GM19463 (cell line): ENCODE data around the gene EDIL3.
A peak's percentile ranks its signal among the peaks of the same experiment; 100 is the strongest.
"Not testable (repeated sequence)": the region's sequence is repeated elsewhere in the genome, so short reads cannot be mapped to it uniquely, and the experiment has no call there.

ENCODE experiments used
- ATAC-seq: cut with Tn5 transposase; IDR thresholded peaks from one replicate; pipeline ENCODE4 v1.9.1; 2021; ENCODE audit warnings: mild to moderate bottlenecking, moderate library complexity; ENCODE audit not compliant: unreplicated experiment

The EDIL3 gene

DNA sequence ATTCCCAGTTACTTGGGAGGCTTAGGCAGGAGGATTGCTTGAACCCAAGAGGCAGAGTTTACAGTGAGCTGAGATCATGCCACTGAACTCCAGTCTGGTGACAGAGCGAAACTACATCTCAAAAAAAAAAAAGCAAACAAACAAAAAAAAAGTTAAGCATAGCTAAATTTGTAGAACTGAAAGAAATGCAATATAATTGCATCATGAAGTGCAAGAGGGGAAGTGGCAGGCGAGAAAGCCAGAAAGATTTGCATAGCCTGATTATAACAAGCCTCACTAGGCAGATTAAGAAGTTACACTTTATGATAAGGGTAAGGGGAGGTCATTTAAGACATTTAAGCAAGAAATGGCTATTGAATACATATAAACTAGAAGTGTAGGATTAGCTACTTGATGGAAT is 187.1 kb downstream of the EDIL3 start:
- ATAC-seq = peak; percentile 50

DNA sequence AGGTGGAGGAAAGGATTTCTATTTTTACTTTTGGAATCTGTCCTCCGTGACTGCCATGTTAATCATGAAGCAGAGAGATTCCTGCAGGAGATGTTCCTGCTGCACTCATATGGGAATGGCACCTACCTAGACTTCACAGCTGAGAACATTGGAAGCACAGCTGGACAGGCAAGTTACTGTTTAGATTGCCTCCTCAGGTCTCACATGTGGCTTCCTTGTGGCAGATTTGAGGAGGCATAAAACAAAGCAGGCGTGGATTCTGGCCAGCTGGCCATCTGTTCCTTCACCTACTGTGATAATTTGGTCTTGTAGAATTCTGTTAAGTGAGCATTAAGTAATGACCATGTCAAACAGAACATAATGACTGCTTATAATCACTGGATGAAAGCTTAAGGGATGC is 193.4 kb downstream of the EDIL3 start:
- ATAC-seq = no peak

DNA sequence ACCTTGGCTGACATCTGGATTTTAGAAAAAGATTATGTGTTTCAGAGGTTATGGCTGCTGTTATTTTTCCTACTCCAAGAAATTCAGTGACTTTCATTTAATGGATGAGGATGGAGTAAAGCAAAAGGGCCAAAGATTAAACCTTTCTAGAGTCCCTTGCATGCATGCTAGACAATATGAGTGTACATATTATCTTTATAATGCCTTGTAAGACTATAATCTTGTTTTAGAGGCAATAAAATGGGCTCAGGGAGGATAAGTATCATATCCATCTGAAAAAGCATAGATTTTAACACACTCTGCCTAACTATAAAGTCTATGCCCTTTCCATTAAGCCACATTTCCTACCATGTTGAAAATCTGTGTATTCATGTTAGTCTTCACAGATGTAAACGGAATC is 199.8 kb downstream of the EDIL3 start:
- ATAC-seq = no peak

DNA sequence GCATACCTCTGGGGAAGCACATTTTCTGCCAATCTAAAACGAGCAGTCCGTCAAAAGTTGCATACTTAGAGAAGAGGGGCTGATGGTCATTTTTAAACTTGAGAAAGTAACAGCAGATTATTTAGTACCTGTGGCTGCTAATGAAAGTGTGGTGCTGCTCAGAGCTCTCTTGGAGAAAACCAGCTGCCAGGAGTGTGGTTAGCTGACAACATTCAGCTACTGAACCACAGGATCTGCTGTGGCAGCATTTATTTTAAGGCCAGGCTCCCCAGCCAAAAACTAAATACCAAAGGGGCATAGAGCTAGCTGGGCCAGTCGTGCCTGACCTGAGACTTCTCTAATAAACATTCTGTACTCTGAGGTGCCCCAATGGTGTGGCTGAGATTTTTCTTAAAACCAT is 203.6 kb downstream of the EDIL3 start:
- ATAC-seq = no peak

DNA sequence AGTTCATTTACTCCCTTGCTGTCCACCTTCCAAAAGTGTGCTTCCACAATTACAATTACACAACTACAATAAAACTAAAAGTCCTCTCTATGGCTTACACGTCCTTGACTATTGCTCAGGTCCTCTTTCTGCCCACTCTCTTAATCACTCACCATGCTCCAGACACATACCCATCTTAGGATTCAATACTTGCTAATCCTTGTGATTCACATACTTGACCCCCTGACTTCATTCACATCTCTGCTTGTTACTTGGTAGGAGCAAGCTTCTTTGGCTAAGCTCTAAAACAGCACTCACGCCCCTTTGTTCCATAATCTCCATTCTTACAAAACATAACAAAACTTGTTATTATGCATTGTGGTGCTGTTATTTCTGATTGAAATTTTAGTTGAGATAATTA is 215.8 kb downstream of the EDIL3 start:
- ATAC-seq = no peak

GRCh38 chr5:84163671-84164070 is 221.0 kb downstream of the EDIL3 start:
- ATAC-seq = no peak

DNA sequence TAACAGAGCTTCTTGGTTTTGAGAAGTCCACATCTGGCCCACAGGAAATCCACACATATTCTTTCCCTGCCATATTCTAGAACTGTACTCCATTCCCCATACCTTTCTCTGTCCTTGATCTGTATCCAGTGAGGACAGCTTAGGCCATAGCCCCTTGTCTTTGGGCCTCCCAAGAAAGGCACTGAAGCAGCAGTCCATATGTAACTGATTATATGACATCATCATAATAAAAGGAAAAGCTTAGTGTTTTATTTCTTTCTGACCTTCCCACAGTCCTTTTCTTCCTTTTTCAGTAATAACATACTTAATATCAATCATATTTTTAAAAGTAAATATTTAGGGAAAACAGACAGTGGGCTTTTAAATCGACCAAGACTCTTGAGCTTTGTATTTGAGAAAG is 222.0 kb downstream of the EDIL3 start:
- ATAC-seq = no peak

- ATAC-seq = not testable (repeated sequence)
These were observed 224.0 kb downstream of the EDIL3 start for GRCh38 chr5:84160650-84161049.

- no peak for ATAC-seq
These were observed 235.6 kb downstream of the EDIL3 start for GRCh38 chr5:84149094-84149493.

DNA sequence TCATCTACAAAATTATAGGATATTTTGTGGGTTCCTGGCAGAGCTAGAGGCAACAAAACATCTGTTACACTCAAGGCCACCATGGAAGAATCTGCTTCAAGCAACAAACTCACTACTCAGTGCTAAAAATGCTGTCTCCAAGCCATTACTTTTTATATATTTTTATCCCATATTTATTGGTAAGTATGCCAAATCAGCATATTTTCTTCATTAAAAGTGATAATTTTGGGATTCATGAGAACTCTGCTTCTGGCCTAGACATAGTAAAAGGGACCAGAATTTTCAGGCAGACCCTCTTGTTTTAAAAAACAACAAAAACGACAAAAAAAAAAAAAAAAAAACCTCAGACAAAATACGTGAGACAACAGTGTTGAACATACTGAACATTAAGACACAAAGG is 236.0 kb downstream of the EDIL3 start:
- no peak for ATAC-seq

GRCh38 chr5:84137541-84137940 is 247.1 kb downstream of the EDIL3 start:
- no peak for ATAC-seq

DNA sequence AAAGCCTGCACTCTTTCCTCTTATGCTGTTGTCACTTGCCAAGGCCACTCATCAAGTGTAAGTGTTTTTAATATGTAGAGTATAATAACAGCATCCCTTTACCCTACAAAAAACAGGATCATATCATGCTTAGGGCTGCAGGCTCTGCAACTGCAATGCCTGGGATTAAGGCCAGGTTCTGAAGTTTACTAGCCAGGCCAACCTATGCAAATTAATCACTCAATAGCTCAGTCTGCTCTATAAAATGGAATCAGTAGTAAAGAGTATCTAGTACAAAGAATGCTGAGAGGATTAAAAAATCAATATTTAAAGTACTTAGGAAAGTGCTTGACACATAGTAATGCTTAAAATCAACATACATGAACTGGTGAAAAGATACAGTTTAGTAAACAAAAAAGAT is 253.3 kb downstream of the EDIL3 start:
- ATAC-seq = no peak

- no peak for ATAC-seq
These were observed 254.6 kb downstream of the EDIL3 start for GRCh38 chr5:84130006-84130580.

GRCh38 chr5:84125216-84125615 is 259.5 kb downstream of the EDIL3 start:
- ATAC-seq = no peak

DNA sequence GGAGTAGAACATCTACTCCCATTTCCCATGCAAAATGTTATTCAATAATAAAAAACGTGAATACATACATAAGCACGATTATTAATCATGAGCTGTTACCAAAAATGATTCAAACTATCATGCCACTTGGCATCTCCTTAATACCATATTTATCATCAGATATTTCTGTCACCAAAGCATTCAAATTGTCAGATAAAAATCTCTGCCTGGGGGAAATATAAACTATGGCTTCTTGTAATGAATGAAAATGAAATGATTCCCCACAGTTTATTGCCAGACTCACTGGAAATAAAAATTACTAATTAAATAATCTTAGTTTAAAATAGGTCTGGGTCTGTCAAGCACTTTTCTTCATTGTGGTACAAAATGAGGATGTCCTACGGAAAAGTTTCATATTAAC is 265.4 kb downstream of the EDIL3 start:
- ATAC-seq = no peak

DNA sequence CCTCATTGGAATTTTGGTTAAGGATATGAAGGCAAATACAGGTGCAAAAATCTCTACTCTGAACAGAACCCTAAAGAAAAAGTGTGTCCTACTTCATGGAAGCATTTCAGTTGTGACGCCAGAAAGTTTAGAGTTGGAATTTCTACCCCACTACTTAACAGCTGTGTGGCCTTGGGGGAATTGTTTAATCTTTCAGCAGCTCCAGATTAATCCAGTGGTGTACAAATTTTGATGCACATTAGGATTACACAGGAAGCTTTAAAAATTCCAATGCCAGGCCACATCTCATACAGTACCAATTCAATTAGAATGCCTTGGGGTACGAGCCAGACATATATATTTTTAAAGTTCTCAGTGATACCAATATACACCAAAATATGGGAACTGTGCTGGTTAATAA is 266.1 kb downstream of the EDIL3 start:
- ATAC-seq = no peak

- no peak for ATAC-seq
These were observed 269.0 kb downstream of the EDIL3 start for GRCh38 chr5:84115727-84116126.

- no peak for ATAC-seq
These were observed 271.2 kb downstream of the EDIL3 start for GRCh38 chr5:84113246-84114105.

DNA sequence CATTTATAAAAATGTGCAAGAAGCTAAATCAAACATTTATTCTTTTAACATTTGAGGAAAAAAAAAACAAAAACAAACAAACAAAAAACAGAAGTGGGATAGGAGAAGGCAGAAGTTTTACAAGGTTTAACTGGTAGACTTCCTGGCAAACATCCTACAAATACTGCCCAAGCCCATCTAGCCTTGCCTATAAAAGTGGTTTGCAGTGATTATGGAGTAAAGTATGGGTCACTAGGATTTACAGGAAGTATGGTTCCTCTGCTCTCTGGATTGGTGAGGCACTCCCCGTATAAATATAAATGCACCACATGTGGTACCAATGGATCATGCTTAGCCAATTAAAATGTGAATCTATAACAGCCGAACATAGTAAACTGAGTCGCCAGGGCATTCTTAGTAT is 291.9 kb downstream of the EDIL3 start:
- no peak for ATAC-seq

DNA sequence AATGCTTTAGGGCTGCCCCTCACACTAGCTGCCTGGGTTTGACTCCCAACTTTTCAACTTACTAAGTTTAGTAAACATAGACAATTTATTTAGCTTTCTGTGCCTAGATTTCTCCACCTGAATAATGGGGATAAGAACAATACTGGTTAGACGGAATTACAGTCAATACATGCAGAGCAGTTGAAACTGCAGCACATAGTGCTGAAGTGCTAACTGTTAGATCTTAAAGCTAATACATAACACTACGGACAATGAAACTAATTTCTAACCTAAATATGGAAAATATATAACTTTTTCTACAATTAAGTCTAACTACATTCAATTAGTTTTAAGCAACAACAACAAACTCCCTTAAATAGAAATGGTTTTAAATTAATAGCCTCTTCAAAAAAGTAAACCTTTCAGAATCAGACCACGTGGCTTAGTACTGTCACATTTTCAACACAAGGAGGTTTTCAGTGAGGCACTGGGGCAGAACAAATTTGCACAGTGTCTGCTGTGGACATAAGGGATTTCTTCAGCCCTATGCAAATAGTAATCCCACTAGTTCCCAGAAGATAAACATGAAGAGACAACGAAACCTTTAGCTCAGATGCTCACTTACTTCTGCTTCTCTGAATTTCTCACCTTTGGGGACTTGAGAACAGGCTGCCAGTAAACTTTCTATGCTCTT is 293.4 kb downstream of the EDIL3 start:
- no peak for ATAC-seq

DNA sequence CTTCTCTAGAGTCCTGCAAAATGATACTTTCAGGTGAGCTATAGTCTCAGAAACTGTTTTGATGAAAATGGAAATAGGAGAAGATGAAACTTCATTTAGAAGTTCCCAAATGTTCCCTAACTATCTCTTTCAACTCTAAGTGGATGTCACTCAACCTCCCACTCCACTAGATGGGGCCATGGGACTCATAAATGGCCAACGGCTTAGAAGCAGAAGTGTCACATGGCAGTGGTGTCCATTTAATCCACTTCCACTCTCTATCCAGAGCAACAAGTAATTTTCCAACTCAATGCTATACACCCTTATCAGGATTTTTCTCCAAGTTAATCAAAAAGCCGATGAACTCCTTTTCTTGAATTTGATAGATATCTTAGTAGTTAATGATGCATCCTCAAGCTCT is 295.7 kb downstream of the EDIL3 start:
- ATAC-seq = peak; percentile 48

DNA sequence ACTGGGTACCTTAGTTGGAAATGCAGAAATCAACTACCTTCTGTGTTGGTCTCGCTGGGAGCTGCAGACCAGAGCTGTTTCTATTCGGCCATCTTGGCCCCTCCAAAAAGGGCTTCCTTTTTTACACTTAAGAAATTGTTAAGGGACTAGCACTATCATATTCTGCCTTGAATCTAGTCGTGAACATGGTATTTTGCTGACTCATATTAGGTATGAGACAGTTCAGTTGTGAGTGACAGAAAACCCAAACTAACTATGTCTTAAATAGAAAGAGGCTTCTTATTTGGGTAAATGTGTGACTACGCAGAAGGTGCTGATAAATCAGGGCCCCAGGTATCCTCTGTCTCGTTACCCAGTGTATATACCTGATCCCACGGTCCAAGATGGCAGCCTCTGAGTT is 298.2 kb downstream of the EDIL3 start:
- no peak for ATAC-seq
